HG02970 (cell line): ENCODE data around the gene ZEB2.

Experiments
- ATAC-seq: cut with Tn5 transposase; IDR thresholded peaks from one replicate; pipeline ENCODE4 v1.9.1; 2021; ENCODE audit warnings: mild to moderate bottlenecking, moderate library complexity, moderate number of reproducible peaks; ENCODE audit not compliant: unreplicated experiment, low FRiP score

ZEB2 gene

DNA sequence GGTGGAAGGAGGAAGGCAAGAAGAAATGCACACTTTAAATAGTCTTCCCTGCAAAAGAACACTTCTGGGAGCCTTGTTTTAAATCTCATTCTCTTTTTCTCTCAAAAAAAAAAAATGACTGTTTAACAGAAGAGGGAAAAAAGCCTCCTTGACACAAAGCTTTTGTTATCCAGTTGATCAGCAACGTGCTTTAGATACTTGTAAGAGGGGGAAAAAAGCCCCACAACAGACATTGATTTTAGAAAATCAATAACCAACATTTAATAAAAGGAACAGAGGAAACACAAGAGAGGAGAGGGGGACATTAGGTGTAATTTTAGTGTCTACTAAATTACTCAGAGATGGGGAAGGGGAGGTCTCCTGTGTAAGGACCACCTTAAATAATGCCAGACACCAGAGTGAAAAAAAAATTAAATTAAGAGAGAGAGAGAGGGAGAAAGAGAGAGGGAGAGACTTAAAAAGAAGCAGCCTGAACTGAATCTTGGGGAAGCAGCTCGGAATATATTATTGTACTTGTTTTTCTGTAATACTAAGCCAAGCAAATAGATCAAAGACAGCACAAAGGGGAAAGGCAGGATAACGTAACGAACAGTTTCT lies 4.7 kb downstream of the ZEB2 start:
- ATAC-seq: no peak

DNA sequence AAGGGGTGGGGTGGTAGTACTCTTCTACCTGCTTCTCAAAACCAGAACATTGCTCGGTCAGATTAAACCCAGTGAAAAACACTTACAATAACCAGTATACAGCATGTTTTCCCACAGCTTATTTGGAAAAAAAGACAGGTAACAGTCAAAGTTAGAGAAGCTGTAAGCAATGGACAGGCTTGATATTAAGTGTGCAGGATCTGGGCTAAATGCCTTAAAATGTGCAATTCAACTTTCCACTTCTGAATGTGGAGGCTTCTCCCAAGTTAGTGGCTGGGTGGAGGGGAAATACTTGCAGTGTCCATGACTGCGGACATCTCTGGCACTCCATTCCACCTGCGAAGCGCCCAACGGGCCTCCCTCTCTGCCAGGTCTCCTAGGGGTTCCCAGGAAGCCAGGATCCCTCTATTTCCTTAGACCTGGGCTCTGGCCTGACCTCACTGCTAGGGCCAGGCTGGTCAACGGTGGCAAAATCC lies 5.3 kb downstream of the ZEB2 start:
- ATAC-seq: no peak

DNA sequence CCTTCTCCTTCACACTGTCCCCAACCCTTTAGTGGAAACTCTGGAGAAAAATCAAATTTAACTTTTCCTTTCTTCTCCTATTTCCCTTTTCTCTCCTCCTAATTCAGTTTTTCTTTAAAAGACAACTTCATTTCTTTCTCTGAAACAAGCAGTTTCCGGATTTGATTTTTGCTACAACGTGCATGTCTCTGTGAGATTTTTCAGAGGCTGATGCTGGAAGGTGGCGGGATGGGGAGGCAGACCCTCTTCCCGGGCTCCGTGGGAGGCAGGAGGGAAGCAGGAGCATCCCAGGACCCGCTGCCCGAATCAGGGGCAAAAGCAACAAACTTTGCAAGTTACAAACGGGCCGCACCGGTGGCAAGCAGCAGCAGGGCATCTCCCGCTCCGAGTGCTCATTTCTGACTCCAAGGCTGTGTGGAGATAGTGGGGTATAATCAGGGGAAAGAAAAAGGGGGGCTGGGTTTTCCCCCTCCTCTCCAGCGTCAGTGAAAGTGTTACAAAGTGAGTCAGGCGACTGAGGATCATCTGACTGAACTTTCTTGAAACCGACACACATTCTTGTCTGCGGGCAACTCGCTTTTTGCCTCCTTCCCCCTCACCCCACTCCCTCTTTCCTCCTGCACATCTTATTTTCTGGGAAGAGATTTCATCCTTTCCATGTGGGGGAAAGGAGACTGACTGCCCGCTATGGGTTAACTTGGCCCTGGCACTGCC lies 6.4 kb downstream of the ZEB2 start:
- no peak for ATAC-seq

DNA sequence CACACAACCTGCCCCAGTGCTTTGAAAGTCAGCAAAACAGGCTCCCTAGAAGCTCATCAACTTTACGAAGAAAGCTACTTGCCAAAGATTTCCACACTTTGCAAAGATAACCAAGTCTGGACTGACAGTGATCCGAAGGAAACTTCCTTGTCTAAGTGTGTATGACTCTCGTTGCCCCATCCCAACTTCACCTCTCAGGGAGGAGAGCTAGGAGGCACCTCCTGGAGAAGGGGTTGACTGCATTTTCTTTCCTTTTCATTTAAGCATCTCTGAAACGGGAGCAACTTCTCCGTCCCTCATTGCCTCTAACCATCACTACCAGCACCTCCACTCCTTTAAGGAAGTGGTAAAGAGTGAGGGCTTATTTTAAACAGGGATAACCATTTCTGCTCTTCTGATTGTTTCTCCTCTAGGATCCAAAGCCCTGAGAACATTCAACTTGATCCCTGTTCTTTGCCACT lies 7.0 kb downstream of the ZEB2 start:
- ATAC-seq: no peak

DNA sequence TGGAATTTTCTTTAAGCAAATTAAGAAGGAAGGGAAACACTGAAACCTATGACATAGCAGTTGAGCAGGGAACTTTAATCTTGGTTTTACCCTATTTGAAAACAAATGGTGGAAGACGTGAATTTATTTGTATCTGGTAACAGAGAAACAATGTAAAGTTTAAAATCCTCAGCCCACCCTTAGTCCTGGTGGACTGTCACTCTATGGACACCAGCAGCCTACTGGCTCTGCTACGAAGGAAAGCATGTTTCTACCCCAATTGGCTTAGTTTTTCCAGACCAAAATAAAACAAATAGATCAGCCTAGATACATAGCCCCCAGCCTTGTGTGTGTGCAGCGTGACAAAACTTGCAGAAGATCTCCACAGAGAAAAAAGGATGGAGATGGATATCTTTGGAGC lies 7.4 kb downstream of the ZEB2 start:
- ATAC-seq: no peak

DNA sequence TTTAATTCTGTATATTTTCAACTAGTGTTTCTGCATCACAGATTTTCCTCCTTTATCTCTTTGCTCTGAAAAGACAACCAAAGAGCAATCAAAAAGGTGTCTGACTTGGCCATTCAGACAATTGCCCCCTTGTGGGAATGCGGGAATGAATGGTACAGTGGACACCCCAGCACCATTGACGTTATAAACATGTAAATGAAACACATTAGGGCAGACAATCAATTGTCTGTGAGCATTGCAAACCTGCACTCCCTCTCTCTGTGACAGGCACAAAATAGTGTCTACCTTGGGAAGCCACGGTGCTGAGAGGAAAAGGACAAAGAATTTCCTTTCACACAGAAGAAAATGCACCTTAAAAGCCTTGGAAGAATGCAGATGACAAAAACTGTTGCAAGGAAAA lies 8.0 kb downstream of the ZEB2 start:
- no peak for ATAC-seq

DNA sequence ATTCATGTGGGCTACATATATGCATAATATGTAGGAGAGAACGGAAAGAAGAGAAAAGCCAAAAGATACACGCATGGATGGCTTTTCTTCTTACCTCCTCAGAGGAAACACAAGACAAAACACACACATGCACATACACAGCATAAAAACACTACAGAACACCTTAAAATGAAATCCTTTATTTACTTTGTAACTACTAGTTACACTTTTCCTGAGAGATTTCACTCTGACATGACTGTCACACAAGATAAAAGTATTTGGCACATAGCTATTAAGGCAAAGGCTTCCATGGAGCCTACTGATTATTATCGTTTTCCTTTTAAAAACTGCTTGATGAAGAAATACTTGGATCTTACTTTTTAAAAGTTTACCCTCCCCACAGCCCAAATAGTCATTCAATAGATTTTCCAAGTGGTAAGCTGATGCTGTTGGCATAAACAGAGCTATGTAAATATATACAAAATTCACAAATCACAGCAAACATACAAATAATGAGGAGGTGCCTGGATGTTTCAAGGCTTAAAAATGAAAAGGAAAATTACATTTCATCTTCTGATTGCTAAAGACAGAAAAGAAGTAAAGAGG lies 8.6 kb downstream of the ZEB2 start:
- no peak for ATAC-seq

DNA sequence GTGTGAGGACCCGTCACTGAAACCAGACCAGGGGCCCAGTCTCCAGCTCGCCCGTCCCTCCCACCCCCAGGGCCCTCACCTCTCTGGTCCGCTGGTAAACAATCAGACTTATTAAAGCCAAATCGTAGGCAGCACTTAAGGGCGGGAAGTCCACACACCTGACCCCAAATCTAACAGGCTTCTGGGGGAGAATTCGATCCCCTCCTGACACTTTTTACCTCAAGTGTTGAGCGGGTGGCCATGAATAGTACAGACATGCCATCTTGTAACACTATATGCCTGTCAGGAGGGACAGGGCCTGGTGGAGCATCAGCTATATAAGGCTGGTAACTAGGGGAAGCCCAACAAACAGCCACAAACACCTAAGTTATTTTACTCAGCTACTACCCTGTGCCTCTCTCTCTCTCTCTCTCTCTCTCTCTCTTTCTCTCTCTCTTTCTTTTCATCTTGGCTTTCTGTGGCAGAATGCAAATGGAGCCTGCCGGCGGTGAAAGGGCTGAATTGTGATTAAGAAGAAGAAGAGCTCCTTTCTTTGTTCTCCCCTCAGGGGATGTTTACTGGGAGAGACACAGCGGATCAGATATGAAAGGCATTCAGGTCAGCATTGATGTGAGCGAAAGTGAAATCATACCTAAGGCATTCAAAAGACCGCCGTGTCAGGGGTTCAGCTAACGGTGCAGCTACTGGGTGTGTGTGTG lies 9.5 kb downstream of the ZEB2 start:
- ATAC-seq: peak; percentile 66

DNA sequence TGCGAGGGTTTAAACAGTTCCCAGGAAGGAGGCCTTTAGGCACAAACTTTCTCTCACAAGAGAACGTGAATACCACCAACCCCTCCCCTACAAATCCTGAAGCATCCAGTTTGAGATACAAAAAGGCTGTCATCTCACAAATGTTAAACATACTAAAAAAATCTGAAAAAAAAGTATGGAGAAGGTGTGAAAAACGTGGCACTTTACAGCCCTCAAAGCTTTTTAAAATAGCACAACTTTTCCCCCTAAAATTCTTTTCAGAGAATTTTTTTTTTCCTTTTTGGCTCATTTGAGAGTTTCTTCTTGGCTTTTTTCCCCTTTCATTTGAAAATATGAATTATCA lies 10.1 kb downstream of the ZEB2 start:
- ATAC-seq: no peak

DNA sequence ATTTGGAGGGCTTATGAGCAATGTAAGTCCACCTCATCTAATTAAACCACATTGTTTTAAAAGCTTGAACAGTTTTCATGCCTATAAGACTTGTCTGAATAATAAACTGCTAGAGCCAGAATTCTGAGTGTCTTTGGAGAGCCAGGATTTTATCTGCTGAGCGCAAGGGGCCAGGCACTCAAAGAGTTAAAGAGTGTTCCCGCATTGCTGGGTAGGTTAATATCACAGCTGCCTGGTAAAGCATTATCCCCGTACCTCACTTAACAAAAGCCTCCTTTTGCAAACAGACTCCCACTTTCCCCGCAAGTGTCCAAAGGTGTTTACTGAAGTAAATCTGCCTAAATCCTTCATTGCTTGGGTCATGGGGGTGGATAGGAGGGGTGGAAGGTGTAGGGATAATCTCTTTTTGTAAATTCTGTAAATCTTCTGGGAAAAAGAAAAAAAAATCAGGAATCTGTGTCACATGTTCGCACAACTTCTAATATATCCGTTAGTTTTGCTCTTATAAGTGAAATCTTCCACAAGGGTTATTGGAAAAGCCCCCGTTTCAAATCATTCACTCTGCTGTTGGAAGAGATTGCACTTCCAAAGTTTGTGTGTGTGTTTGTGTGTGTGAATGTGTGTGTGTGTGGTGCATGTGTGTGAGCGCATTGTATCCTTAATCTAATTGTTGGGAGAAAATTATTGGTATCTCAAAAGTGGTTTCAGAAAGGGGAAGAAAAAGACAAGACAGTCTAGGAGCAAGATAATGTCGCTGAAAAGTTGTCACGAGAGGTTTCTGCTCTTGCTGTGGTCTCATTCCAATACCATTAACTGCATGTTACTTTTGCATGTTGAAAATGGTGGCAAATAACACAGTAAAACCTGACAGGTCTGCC lies 10.7 kb downstream of the ZEB2 start:
- no peak for ATAC-seq

DNA sequence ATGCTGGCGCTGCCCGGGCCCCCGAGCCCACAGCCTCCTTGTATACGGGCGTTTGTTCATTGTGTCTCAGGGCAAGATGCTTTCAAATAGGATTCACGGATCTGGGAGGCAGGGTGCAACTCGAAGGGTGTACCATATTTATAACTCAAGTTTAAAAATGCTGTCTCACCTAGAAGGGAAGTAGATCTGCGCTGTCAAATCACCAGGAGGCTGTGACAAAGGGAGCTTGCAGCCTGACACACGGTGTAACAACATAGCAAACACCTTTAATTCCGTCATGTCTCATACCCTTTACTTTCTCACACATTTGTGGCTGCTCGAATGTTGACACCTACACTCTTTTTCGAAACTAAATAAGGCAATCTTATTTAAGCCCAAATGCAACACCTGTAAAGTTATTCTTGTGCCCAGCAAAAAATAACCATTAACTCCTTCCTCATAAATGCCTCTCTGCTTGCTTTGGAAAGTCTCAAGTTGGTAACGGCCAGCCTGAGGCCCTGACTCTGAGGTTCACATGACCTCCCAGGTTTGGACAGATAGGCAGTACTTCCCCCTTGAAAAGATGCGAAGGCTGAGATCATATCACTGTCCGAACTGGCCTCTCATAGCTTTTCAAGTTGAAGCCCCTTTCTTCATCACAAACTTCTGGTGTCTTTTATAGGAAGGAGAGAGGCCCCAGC lies 11.6 kb downstream of the ZEB2 start:
- ATAC-seq: no peak

DNA sequence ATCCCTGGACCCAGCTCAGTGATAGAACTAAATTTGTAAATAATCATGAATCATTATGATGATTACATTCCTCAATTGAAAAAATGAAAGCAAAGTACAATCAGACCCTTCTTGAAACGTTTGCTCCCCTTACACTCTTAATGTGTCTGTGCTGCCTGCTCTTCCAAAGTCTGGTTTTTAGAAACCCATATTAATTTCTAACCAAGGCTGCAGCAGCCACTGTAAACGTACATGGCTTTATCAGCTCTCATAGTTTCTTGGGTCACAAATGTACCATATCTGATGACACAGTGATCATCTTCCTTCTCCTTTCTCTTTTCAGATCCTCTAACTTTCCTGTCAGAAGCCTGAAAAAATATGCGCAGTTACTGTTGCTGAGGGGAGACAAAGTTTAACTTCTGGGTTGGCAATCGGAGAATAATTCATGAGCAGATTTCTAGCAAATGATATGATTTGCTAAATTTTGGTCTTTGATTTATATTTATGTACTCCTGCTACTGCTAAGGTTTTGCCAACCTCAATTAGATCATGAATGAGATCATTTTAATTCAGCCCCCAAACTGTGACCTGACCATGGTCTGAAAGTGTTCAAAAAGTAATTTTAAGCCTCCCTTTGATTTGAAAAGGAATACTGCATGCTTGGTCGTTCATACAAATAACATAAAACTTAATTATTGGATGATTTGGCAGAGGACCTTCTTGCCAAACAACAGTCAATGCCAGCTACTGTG lies 12.3 kb downstream of the ZEB2 start:
- ATAC-seq: no peak

DNA sequence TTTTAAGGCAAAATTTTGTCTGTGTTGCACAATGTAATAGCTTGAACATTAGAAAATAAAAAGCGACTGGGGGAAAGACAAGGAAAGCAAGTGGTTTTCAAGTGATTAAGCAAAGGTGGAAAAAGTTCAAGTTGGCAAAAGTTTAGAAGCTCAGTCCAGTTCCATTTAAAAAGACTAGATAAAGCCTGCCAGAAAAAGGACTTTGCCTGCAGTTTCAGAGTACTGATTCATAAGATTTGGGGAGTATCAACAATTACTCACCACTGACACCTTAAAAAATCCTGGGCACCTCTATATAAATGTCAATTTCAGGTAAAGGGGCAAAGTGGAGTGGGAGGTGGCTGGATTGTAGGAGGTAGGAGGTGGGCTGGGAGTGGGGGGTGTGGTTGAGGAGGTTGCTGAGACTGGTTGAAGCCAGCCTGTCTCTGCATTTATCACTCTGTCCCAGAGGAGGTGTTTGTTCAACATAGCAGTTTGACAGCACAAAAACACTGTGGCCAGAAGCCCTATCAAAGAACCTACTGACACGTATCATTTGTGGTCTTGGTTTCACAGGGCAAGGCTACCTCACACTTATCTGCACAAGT lies 14.6 kb downstream of the ZEB2 start:
- no peak for ATAC-seq

DNA sequence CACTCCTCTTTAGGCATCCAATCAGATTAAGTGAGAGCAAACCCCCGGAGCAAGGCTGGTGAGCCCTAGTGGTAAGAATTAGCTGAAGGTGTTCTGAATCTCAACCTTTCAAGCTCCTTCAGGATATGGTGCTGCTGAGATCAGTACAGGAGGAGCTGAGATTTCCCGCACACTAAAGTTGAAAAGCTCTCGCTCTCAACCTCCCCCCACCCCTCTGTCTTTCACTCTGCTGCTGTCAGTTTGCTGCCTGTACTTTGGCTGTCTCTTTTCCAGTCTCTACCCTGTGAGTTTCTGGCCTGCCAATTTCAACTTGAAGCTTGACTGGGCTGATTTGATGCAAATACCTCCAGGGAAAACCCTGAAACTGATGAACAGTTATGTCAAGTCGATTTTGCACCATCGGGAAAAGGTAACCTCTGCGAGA lies 15.7 kb downstream of the ZEB2 start:
- ATAC-seq: no peak

DNA sequence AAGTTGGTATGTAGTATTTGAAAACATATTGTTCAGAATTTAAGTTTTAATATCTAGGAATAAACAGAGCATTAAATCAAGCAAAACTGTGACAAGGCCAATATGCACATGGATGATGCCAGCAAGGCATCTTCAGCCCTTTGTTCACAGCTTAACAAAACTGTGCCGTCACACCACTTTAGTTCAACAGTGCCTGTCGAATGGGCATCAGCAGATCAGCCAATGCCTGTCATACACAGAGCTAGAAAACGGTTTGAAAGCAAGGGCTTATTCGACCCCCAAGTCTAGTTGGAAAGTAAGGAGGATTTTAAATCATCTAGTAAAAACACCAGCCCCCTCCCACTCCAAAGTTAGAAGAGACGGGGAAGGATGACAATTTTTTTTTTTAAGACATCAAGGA lies 16.7 kb downstream of the ZEB2 start:
- ATAC-seq: no peak

DNA sequence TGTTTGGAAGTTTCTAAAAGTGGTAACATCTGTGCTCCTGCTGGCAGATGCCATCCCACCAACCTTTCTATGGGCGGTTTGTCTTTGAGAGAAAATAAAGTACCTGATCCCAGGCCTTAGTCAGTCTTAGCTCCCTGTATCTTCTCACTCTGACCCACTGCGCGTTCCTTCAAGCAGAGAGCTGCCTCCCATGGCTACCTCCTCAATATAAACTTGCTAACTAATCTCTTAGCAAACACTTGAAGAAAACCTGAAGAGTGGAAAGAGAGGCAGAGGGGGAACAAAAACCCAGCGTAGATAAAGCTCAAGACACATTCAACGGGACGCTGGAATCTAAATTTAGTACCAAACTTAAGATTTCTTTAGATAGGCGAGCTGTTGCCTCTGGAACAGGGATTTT lies 17.6 kb downstream of the ZEB2 start:
- no peak for ATAC-seq

DNA sequence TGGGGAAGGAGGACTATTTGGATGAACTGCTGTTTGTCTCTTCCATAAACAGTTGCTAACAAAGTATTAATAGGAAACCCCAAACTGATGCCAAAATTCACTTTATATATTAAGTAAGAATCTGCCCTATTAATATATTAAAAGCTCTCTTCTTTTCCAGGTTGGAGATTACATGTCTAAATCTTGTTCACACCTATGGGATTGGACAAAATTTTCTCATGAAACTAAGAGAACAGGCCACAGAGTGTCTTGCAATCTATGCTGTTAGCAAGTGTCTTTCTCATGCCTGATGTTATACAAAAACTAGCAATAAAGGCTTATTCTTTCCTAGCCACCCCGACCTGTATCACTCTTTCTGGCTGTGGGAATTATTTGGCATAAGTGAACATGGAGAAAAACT lies 18.3 kb downstream of the ZEB2 start:
- ATAC-seq: no peak

DNA sequence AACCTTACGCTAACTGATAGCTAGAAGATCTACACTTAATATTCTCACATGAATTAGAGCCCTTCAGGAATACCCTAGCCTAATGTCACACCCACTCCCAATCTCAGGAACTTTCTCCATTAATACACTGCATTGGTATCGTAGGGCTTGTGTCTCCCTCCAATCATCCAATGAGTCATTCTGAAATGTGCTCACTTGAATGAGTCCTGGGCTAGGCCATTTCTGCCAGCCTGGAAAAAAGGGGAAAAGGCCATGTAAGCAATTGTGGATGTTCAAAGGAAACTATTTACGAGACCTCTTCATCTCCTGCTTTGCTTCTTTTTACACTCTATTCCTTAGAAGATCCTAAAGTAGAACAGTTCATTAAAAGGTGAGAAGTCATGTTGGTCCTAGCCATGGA lies 18.8 kb downstream of the ZEB2 start:
- ATAC-seq: no peak

DNA sequence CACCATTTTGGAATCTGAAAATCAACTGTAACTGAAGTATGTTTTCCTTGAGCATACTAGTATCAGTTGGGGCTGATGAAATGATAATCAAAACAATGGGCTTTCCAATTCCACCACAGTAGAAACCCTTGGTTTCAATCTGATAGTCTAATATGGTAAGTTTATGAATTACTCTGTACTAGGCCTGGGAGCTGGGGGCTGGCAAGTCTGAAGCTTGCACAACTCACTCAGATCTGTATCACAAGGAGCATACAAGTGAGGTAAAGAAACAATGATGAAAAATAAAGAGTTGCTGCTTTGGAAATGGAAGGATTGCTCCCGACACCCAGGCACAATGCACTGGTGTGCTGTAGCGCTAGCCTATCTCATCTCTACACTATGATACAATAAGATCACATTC lies 19.4 kb downstream of the ZEB2 start:
- no peak for ATAC-seq
